ENCODE results near the gene PLAGL2. TPM values are rescaled to one million over a fixed set of nuclear protein-coding genes. Genes with fewer than 3 reads are reported as not detected.

PLAGL2 gene
- polyA plus RNA-seq, 1 donor from 2014 or later = 2.7 TPM

DNA sequence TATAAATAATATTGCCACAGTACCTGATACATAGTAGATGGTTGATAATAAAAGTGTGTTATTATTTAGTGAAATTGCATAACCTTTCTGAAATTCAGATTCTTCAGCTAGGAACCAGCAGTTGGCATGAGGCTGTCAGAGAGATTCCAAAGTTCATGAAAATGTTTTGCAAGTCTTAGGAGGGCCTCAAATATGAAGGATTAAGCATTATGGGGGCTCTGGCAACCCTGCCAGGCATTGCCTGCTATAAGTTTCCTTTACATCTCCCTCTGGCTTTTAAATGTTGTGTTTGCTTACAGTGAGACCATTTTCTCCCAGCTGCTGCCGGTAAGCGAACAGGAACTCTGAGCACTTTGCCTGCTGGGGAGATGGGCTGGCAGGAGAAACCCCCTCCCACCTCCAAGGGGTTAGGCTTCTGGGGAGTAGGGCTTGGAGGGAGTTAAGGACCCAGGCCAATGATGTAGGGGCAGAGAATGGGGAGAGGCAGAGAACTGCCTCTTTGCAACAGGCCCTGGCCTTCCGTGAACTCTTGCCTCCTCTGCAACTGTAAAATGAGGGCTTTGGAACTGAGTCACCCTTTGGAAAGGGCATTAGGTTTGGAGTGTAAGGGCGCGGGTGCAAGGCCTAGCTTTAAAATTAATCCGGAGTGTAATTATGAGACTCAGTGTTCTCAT lies 36.7 kb upstream of the PLAGL2 start:
- H3K79me2 ChIP-seq (replicated peaks; ENCODE audit: insufficient read depth, low read length) = no peaks in the 10 kb centered on the region
- no peak overlapping the region for H2AFZ ChIP-seq (ENCODE audit: low read depth, low read length)
- H3K4me2 ChIP-seq (ENCODE audit: low read length) = no peak overlapping the region
- H3F3A ChIP-seq (ENCODE audit: insufficient read depth, low read length, poor library complexity, severe bottlenecking) = no peaks in the 10 kb centered on the region
- H4K20me1 ChIP-seq (ENCODE audit: insufficient read depth) = no peaks in the 10 kb centered on the region
- H3K9me3 ChIP-seq (ENCODE audit: low read length) = no peaks in the 10 kb centered on the region
- no peaks in the 10 kb centered on the region for H3K9me2 ChIP-seq (ENCODE audit: insufficient read depth, low read length)
- no peak overlapping the region for H3K27ac ChIP-seq (ENCODE audit: low read length)
- H3K9ac ChIP-seq (ENCODE audit: low read length) = no peak overlapping the region
- H3K27me3 ChIP-seq (ENCODE audit: insufficient read depth, low read depth, low read length) = no peaks in the 10 kb centered on the region
- TF ChIP-seq, protein P1, sequence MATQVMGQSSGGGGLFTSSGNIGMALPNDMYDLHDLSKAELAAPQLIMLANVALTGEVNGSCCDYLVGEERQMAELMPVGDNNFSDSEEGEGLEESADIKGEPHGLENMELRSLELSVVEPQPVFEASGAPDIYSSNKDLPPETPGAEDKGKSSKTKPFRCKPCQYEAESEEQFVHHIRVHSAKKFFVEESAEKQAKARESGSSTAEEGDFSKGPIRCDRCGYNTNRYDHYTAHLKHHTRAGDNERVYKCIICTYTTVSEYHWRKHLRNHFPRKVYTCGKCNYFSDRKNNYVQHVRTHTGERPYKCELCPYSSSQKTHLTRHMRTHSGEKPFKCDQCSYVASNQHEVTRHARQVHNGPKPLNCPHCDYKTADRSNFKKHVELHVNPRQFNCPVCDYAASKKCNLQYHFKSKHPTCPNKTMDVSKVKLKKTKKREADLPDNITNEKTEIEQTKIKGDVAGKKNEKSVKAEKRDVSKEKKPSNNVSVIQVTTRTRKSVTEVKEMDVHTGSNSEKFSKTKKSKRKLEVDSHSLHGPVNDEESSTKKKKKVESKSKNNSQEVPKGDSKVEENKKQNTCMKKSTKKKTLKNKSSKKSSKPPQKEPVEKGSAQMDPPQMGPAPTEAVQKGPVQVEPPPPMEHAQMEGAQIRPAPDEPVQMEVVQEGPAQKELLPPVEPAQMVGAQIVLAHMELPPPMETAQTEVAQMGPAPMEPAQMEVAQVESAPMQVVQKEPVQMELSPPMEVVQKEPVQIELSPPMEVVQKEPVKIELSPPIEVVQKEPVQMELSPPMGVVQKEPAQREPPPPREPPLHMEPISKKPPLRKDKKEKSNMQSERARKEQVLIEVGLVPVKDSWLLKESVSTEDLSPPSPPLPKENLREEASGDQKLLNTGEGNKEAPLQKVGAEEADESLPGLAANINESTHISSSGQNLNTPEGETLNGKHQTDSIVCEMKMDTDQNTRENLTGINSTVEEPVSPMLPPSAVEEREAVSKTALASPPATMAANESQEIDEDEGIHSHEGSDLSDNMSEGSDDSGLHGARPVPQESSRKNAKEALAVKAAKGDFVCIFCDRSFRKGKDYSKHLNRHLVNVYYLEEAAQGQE (IDR thresholded peaks at IDR 0.05; ENCODE audit: borderline replicate concordance) = no peak
- TF ChIP-seq RAD21 (conservative IDR thresholded peaks at IDR 0.05) (no peak), MXI1 (conservative IDR thresholded peaks at IDR 0.05; ENCODE audit: poor library complexity, severe bottlenecking) (no peak), EZH2 (IDR thresholded peaks at IDR 0.05; ENCODE audit: borderline replicate concordance, insufficient read depth, low read length, poor library complexity, severe bottlenecking) (no peak), SMC3 (conservative IDR thresholded peaks at IDR 0.05; ENCODE audit: poor library complexity) (no peak), TAF1 (IDR thresholded peaks at IDR 0.05; ENCODE audit: low read depth) (no peak), EP300 (conservative IDR thresholded peaks at IDR 0.05; ENCODE audit: poor library complexity, severe bottlenecking) (no peak), POLR2AphosphoS5 (IDR thresholded peaks at IDR 0.05) (no peak)
- TF ChIP-seq, protein P2, sequence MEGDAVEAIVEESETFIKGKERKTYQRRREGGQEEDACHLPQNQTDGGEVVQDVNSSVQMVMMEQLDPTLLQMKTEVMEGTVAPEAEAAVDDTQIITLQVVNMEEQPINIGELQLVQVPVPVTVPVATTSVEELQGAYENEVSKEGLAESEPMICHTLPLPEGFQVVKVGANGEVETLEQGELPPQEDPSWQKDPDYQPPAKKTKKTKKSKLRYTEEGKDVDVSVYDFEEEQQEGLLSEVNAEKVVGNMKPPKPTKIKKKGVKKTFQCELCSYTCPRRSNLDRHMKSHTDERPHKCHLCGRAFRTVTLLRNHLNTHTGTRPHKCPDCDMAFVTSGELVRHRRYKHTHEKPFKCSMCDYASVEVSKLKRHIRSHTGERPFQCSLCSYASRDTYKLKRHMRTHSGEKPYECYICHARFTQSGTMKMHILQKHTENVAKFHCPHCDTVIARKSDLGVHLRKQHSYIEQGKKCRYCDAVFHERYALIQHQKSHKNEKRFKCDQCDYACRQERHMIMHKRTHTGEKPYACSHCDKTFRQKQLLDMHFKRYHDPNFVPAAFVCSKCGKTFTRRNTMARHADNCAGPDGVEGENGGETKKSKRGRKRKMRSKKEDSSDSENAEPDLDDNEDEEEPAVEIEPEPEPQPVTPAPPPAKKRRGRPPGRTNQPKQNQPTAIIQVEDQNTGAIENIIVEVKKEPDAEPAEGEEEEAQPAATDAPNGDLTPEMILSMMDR (IDR thresholded peaks at IDR 0.05; ENCODE audit: poor library complexity, severe bottlenecking) = no peak
- H3K36me3 ChIP-seq (ENCODE audit: insufficient read depth, low read length) = no peaks in the 10 kb centered on the region
- H3K4me3 ChIP-seq (ENCODE audit: low read length) = no peak overlapping the region

DNA sequence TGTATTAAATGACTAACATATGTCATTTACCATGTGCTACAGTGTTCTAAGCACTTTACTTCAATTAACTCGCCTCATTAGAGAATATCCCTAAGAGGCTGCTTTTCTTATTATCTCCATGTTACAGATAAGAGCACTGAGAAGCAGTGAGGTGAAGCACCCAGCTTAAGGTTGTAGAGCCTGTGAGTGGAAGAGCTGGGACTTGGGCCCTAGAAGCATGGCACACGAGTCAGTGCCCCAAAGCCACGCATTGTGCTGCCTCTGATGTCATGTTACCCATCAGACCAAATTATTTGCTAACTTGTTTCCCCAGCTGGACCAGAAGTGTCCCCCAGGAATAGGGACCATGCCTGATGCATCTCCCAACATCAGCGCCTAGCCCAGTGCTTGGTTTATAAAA lies 34.3 kb upstream of the PLAGL2 start:
- no peaks in the 10 kb centered on the region for H3K27me3 ChIP-seq (ENCODE audit: insufficient read depth, low read depth, low read length)
- H3K4me3 ChIP-seq (ENCODE audit: low read length) = no peak overlapping the region
- no peaks in the 10 kb centered on the region for H4K20me1 ChIP-seq (ENCODE audit: insufficient read depth)
- no peak overlapping the region for H2AFZ ChIP-seq (ENCODE audit: low read depth, low read length)
- H3K9me2 ChIP-seq (ENCODE audit: insufficient read depth, low read length) = no peaks in the 10 kb centered on the region
- H3K9ac ChIP-seq (ENCODE audit: low read length) = no peak overlapping the region
- no peak overlapping the region for H3K4me2 ChIP-seq (ENCODE audit: low read length)
- H3K27ac ChIP-seq (ENCODE audit: low read length) = no peak overlapping the region
- H3K79me2 ChIP-seq (replicated peaks; ENCODE audit: insufficient read depth, low read length) = no peaks in the 10 kb centered on the region
- no peaks in the 10 kb centered on the region for H3K36me3 ChIP-seq (ENCODE audit: insufficient read depth, low read length)
- TF ChIP-seq, protein P2 (IDR thresholded peaks at IDR 0.05; ENCODE audit: poor library complexity, severe bottlenecking) = no peak
- no peak for TF ChIP-seq RAD21 (conservative IDR thresholded peaks at IDR 0.05)
- no peaks in the 10 kb centered on the region for H3F3A ChIP-seq (ENCODE audit: insufficient read depth, low read length, poor library complexity, severe bottlenecking)
- H3K9me3 ChIP-seq (ENCODE audit: low read length) = no peaks in the 10 kb centered on the region

Measured in neural cell (in vitro differentiated cells).